OCI-M1 (cell line): ENCODE results near the gene EIF2S1.
"Not testable (repeated sequence)": the region's sequence is repeated elsewhere in the genome, so short reads cannot be mapped to it uniquely, and the experiment has no call there.

ENCODE experiments used
- DNase-seq: peaks from one replicate; lab custom pipeline; 2025; lab: John Stamatoyannopoulos, UW

Gene EIF2S1

DNA sequence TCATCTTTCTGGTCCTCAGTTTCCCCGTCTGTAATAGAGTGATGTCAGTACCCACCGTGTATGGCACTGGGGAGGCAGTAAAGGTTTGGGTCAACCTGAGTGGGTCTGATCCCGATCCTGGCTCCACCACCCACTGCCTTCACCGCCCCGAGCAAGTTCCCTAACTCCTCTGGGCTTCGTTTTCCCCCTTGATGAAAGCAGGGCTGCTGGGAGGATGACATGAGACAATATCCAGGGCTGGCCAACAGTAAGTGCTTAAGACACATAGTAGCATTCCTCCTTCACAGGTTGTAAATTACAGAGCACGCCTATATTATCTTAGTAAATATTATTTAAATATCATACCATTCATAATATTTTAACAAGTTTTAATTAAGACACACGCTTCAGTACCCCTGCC is 51.2 kb downstream of the EIF2S1 start:
- DNase-seq: no peak

DNA sequence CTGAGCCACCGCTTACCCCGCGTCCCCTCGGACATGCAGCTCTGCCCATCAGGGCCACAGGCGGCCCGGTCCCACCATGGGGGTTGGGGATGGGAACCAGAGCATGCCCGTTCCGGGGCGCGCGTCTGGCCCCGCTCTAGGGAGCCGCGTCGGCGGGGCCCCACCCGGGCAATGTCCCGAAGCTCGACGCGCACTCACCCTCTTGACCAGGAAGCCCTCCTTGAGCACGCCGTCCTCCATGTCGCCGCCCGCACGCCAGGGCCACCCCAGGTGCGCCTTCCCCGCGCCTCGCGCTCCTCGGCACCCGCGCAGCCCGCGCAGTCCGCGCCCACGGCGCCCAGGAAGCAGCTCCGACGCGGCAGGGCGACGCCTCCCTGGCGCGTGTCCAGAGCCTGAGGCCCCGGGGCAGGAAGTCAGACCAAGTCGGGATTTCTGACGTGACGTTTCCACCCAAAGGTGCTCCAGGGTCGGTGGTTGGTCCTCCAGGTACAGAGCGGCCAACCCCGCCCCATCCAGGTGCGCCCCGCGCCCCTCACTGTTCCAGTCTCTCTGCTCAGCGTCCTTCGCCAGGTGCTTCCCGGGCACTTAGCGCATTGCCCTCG is 51.8 kb downstream of the EIF2S1 start, which contains the start of gene PLEK2:
Gene PLEK2, minus strand, starts transcription at position 346 of the 602 bp plus-strand sequence. Its CDS starts 106 bp downstream, at position 240.
- no peak for DNase-seq

DNA sequence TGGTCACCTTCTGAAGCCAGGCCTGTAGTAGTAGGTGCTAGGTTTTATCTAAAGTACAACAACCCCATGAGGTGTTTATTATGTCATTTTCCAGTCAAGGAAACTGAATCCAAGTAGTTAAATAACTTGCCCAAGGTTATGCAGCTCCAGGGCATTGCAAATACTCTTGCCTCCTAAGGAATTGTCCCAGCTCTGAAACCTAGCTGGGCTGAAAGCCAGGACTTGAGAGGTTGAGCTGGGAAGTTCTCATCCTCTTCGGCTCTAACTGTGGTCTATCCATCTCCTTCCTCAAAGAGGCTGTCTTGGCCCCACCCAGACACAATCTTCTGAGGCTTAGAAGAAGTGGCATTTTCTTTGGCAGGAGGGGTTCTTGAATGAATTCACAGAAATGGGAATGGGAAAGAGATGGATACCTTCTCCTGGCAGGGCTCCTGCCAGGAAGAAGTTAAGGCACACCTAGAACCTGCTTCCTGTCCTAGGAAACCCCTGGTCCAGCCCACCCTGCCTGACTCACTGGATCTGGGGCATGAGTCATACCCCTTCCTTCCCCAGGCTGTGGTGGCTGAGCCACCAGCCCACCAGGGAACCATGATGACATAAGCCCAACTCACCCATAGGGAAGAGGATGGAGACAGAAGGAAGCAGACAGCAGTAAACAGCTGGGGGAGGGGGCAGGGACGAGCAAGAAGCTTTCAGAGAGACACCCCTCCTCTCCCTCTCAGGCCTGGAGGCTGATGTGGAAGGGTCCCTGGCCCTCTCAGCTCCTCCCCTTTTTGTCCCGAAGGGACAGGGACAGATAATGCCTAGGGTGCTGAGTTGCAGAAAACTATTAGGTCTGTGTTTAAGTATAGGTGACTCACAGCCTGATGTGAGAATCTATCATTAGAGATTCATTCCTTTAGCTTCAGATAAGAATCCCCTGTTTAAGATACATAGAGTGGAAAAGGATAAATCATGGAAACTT is 54.0 kb downstream of the EIF2S1 start:
- peak; percentile 47 for DNase-seq

DNA sequence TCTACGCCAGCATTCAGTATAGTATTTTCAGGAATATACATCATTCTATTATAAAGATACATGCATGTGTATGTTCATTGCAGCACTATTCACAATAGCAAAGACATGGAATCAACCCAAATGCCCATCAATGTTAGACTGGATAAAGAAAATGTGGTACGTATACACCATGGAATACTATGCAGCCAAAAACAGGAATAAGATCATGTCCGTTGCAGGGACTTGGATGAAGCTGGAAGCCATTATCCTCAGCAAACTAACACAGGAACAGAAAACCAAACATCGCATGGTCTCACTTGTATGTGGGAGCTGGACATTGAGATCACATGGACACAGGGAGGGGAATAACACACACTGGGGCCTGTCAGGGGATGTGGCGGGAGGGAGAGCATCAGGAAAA is 55.5 kb downstream of the EIF2S1 start:
- DNase-seq: not testable (repeated sequence)

DNA sequence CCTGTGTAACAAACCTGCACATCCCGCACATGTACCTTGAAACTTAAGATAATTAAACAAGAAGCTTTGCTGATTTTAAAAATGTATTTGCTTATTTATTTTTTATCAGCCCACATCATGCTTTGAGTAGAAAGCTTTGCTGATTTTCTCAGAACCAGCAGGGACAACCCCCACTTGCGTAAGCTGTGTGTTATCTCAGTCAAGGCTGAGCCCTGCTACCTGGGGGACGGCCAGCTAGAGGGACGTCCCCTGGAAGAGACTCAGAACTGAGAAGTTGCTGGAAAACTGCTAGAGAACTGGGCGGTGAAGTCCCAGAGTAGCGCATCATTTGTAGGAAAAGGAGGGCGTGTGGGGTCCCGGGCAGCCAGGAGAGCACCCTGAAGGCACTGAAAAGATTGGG is 56.0 kb downstream of the EIF2S1 start:
- peak; percentile 50 for DNase-seq

DNA sequence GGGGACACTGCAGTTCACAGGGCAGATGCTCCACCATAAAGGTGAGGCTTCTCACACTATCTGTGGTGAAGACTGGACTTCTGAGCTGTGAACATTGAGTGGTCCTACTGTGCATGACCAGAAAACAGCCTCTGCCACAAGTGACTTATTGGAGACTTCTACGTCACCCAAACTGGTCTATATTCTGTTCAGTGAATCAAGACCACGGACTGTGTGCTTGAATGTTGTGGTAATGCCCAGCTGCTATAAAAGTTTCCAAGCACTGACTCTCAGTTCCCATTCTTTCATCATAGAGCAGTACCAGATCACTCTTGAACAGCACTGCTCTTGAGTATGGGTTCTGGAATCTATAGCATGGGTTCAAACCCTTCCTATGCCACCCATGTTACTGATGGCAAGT is 56.7 kb downstream of the EIF2S1 start:
- DNase-seq: no peak

DNA sequence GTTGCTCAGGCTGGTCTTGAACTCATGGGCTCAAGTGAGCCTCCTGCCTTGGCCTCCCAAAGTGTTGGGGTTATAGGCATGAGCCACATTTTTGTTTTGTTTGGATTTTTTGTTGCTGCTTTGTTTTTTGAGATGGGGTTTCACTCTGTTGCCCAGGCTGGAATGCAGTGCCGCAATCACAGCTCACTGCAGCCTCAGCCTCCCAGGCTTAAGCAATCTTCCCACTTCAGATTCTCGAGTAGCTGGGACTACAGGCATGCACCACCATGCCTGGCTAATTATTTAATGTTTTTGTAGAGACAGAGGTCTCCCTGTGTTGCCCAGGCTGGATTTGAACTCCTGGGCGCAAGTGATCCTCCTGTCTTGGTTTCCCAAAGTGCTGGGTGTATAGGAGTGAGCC is 57.5 kb downstream of the EIF2S1 start:
- DNase-seq: no peak

DNA sequence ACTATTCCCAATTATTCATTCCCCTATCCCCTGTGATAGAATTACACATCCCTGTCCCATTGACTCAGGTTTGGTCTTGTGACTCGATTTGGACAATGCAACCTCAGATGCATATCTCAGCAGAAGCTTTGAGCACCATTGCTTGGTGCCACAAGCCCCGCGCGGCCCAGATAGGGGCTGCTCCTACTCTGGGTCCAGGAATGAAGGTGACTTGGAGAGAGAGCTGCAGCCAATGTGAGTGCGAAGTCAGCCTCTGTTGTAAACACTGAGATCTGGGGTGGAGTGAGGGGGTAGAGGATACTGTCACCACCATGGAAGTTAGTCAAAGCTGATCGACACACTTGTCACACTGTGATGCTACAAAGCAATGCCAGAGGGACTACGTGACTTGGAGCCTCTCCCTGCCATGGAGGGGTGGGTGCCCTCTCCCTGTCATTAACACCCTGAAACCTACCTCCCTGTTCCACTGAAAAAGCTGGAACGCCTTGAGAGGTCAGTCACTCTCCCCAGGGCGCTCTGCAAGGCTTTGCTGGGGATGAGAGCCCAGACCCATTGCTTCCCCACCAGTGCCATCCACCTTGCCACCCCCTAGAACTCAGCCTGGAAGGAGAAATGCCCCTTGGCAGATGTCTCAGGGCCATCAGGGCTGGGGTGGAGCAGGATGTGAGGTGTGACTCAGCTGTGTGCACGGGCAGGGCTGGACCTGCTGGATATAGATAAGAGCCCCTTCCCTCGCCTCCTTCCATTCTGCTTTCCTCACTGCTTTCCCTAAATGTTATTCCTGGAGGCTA is 58.5 kb downstream of the EIF2S1 start:
- DNase-seq: peak; percentile 44

DNA sequence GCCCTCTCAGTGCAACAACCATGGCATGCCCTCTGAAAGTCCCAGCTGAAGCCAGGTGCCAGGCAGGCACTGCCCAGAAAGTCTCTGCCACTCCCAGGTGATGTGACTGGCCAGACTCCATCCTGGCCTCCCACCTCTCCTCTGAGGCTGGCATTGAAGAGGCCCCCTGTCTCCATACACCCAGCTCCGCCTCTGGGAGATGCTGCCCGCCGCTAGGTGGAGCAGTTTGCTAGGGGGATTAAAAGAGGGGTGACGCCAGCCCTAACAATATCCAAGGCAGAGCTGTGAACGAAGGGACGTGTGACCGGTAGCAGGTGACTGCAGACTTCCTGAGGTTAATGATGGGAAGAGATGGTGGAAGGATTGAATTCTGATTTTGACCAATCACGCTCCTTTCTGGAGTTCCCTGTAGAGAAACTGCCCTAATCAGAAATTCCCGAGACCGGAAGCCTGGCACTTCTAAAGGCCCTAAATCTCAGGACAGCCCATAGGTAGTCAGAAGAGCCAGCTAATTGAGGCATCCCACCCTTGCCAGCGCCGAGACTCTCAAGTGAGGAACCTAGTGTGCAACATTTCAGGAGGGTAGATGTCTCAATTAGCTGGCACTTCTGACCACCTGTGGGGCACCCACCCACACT is 60.1 kb downstream of the EIF2S1 start:
- peak; percentile 50 for DNase-seq

DNA sequence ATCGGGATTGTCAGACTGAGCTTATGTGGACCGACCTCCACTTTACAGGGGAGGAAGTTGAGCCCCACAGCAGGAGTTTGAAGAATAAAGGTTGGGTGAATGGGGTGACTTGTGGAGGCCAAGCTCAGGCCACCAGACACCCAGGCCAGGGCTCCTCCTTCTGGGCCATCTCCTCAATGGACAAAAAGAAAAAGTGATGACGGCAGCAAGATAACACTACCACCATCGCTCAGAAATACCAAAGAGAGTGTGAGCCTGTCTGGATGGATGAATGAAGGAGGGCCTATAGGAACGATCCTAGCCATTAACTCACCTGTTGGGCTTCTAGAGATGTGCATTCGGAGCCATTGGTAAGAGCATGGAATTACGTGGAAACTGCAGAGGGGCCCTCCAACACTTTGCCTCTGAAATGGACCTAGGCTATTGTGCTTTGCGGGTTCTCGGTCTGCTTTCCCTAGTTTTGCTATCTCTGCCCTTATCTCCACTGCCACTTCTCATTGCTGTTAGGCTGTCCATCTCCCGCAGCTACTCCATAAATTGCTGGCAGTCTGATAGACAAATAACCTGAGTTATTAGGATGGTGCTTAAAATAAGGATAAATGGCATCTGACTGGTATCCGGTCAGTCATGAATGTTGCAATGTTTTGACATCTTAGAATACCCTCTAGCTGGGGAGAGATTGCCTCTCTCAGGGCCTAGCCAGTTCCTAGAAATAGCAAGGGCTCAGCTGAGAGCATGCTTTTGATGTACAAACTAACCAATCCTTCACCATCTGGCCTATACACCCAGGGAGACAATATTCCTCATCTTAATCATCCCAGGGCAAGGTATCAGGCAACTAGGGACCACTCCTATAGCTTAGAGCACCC is 61.5 kb downstream of the EIF2S1 start:
- no peak for DNase-seq

DNA sequence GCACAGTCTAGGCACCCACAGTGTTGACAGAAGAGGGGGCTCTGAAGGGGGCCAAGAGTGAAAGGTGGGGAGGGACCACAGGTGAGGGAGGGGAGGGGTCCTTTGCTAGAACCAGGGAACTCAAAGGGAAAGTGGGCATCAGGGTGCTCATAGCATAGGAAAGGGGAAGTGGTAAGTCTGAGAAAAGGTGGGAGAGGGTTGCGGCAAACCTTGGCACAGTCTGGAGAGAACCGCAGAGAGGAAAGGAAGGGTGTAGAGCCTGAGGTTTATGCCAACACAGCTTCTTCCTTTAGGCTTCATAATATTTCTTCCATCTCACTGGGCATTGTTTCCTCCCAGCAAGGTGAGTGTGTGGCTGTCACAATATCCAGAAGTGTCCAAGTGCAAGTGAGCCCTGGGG is 63.3 kb downstream of the EIF2S1 start:
- peak; percentile 7 for DNase-seq

DNA sequence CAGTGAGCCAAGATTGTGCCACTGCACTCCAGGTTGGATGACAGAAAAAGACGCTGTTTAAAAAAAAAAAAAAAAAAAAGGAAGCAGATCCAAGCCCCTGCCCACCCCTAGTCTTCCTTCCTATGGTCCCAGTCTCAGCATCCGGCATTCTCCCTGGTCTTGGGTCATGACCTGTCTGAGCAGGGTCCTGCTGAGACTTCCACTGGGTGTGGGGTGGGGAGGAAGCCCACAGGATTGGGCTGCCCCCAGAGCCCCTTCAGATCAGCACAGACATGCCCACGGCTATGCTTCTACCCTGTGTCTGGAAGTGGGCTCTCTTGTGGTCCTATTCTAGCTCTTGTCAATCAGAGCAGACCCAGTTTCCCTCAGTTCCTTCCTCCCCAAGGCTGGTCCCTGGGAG is 64.4 kb downstream of the EIF2S1 start:
- DNase-seq: no peak

DNA sequence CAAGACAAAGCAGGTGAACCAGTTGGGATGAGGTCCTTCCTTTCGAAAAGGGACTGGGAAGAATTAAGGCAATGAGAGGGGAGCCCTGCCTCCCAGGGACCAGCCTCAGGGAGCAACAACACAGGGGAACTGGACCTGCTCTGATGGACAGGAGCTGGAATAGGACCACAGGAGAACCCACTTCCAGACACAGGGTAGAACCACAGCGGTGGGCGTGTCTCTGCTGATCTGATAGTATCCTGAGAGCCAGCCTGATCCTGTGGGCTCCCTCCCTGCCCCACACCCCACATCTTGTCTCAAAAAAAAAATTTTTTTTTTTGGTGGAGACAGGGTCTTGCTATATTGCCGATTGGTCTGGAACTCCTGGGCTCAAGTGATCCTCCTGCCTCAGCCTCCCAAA is 65.5 kb downstream of the EIF2S1 start:
- peak; percentile 15 for DNase-seq

DNA sequence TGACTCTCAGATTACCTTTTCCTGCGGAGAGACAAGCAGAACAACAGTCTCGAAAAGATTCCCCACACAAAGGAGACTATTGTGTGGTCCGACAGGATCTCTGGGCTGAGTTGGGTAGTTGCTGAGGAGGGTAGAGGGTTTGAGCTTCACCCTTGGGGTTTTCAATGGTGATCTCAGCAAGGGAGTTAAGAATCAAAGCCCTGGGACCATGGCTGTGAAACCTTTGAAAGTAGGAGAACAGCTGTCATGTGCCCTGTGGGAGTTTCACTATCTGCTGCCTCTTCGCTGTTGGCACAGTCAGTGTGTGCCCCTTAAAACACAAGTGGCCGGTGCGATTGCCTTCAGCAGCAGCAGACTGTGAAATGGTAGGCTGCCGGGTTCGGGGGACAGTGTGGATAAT is 66.0 kb downstream of the EIF2S1 start:
- no peak for DNase-seq

DNA sequence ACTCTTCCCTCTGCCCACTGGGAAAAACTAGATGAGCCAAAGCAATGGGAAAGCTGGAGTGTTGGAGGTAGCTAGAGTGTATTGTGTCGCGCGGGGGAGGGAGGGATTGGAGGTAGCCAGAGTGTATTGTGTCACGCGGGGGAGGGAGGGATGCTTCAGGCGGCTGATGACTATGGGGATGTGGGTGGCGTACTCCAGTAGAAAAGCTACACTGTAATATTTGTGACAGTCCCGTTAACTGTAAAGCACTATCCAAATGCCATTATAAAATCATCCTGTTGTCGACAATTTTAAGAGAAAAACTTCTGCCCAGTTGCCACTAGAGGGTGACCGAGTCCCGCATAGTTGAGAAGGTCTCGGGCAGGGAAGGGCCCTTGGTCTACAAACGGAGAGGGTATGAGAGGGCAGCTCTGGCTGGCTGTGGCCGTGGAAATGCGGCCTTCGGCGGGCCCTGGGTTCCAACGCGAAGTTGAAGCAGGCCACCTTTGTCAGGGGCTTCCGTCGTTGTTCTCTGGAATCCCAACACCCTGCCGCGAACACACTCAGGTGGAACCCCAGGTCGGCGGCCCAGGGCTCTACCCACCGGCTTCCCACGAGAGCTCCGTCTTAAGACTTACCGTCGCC is 67.0 kb downstream of the EIF2S1 start:
- DNase-seq: peak; percentile 72

DNA sequence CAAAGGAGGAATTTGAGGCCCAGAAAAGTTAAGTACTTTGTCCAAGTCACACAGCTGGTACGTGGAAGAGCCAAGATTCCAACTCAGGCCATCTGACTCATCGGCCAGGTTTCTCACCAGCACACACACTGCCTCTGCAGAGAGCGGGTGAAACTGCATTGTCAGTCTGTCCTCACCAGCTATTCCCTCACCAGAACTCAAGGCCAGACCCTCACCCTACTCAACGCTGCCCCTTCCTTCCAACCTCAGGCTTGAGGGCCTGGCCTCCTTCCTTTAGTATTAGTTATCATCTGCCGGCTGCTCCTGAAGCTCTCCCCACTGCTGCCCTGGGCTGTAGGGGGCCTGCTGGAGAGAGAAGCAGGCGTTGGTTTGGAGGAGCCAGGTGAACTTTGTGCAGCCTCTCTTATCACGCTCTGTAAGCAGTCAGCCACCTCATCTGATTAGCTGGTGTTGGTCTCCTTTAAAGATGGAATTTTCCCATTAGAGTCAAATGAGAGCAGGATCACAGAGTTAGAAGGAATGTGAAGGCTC is 68.4 kb downstream of the EIF2S1 start:
- DNase-seq: no peak

DNA sequence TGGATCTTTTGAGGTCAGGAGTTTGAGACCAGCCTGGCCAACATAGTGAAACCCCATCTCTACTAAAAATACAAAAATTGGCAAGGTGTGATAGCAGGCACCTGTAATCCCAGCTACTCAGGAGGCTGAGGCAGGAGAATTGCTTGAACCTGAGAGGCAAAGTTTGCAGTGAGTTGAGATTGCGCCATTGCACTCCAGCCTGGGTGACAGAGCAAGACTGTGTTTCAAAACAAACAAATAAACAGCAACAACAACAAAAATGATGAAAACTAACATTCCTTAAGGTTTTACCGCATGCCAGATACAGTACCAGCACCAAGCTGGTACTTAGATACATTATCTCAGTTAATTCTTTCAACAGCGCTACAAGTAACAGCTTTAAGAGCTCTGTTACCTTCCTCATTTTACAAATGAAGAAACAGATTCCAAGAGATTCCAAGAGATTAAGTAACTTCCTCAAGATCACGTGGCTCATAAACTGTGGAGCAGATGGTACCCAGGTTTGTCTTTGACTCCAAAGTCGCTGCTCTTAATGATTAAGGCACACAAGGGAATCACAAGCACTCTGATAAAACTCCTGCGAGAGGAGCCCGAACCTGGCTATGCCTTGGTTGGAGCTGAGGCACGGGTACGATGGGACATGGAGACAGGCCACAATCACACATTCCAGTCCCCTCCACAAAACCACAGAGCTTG is 69.5 kb downstream of the EIF2S1 start:
- no peak for DNase-seq

DNA sequence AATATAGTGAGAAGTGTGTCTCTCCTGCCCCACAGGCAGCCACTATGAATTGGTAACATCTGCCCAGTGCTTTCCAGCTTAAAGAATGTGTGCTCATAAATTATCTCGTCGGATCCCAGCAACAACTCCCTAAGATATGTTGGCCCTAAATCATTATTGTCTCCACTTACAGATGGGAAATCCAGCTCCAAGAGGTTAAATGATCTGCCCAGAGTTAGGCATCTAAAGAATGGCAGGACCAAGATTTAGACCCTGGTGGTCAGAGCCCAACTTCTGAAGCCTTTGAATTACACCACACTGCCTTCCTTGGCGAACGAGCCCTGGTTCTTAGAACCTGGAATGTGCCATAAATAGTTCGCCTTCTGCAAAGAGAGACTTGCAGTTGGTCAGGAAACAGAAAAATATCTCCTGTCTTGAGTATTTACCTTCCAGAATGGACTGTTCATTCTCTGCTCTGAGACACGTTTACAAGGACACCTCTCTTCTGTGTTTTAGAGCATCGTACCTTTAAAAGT is 72.0 kb downstream of the EIF2S1 start:
- no peak for DNase-seq

DNA sequence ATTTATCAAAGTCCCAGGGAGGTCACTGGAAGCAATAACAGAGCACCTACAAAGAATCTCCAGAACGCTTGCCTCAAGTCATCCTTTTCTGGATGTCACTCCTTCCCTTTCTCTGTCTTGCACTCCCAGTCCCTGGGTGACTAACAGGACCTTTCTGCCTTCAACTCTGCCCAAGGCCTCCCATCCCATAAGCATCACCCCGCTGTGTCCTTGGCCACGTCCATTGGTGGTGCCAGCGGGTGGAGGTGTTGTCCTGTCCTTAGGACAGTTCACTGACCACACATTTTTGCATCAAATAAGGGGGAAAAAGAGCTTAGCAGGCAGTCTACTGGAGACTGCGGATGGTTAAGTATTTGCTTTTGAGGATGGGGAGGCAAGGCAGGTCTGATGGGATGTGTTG is 75.5 kb downstream of the EIF2S1 start:
- DNase-seq: no peak
